Motor neuron (in vitro differentiated cells): ENCODE measurements around the gene PFAS. TPM values are rescaled to one million over a fixed set of nuclear protein-coding genes. Genes with fewer than 3 reads are reported as not detected.
"Not testable (repeated sequence)": the region's sequence is repeated elsewhere in the genome, so short reads cannot be mapped to it uniquely, and the experiment has no call there.

ENCODE experiments used
- ATAC-seq, 8 experiments: fragments of 200-7000 bp; cut with Tn5 transposase; replicated peaks in 6 of 8; 2 replicates each; pipeline ENCODE4 v1.8.0; 2021; ENCODE audit warnings: mild to moderate bottlenecking in 8 of 8, moderate library complexity in 8 of 8
- H3K27ac ChIP-seq, 2 donors: fragments of 250-450 bp; sonication (Bioruptor Pico); 2 replicates each; pipeline ENCODE4 v1.9.0; 2021; ENCODE audit warnings: antibody characterized with exemption in 2 of 2, mild to moderate bottlenecking in 2 of 2, moderate library complexity in 1 of 2
- H3K4me1 ChIP-seq, 2 donors: fragments of 250-450 bp; sonication (Bioruptor Pico); replicated peaks in 1 of 2; 2 replicates each; pipeline ENCODE4 v1.6.1; 2021; ENCODE audit warnings: antibody characterized with exemption in 2 of 2, mild to moderate bottlenecking in 2 of 2, moderate library complexity in 1 of 2
- H3K4me3 ChIP-seq, 5 donors: fragments of 250-450 bp; sonication (Bioruptor Pico); 2 replicates each; pipeline ENCODE4 v1.9.0; 2021; ENCODE audit warnings: antibody characterized with exemption in 5 of 5, mild to moderate bottlenecking in 5 of 5, moderate library complexity in 4 of 5
- WGBS, 10 experiments: fragments of 450-650 bp; shearing (Covaris generic); methylation state at CpG; one replicate each; pipeline ENCODE4 v1.0.0; 2022; 5-methylcytosine and 5-hydroxymethylcytosine counted together
- in situ Hi-C, 9 experiments: fragments of 400-800 bp; cut with MboI; loops; one replicate each; pipeline ENCODE4 v1.15.0; 2021; ENCODE audit warnings: low sequenced_read_pairs in 9 of 9, low pct_unique_long_range_greater_than_20kb in 2 of 9; ENCODE audit not compliant: unreplicated experiment in 9 of 9
- total RNA-seq, 8 experiments: library from RNA; unstranded; fragments of 300-600 nt; gene quantifications; 2 replicates each; pipeline versions ENCODE4 v1.2.3 to v1.2.4, GENCODE V29; 2022

Gene PFAS
- total RNA-seq, 8 experiments from 2014 or later, result 19.6 to 71.5 (median 28.3) TPM

DNA sequence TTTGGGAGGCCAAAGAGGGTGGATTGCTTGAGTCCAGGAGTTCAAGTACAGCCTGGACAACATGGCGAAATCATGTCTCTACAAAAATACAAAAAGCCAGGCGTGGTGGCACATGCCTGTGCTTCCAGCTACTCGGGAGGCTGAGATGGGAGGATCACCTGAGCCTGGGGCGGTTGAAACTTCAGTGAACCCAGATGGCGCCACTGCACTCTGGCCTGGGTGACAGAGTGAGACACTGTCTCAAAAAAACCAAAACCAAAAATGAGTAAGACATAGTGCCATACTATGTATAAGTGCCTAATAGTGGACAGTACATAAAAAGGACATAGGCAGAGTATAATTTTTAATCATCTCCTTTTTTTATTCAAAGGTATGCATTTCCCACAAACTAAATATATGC, 5.3 kb upstream of the PFAS start:
- in situ Hi-C loops, result no loop called here
- Histone ChIP-seq H3K4me1 (no peaks in the 10 kb centered on the region), H3K4me3 (no peak overlapping the region), H3K27ac (no peak overlapping the region)
- 89 to 100% (median 94%) methylated on average over 2 to 5 of the region's 5 CpGs; no CpG with 5 or more reads in 2 of the 10 experiments for WGBS, 10 experiments
- ATAC-seq, result no peak

DNA sequence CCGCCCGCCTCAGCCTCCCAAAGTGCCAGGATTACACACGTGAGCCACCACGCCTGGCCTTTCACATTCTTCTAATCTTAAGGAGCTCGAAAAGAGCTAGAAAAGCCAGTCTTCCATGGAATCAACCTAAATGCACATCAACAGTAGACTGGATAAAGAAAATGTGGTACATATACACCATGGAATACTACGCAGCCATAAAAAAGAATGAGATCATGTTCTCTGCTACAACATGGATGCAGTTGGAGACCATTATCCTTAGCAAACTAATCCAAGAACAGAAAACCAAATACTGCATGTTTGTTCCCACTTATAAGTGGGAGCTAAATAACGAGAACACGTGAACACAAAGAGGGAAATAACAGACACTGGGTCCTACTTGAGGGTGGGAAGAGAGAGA, 4.3 kb upstream of the PFAS start:
- H3K4me1 ChIP-seq, result peaks cover under 1 to 1% of the 10 kb centered on the region in 2 donors
- WGBS, 10 experiments, result 88 to 100% (median 100%) methylated on average over 2 to 6 of the region's 8 CpGs; no CpG with 5 or more reads in 1 of the 10 experiments
- H3K4me3 ChIP-seq, result no peak overlapping the region
- no peak overlapping the region for H3K27ac ChIP-seq
- no peak for ATAC-seq
- in situ Hi-C loops, result no loop called here

DNA sequence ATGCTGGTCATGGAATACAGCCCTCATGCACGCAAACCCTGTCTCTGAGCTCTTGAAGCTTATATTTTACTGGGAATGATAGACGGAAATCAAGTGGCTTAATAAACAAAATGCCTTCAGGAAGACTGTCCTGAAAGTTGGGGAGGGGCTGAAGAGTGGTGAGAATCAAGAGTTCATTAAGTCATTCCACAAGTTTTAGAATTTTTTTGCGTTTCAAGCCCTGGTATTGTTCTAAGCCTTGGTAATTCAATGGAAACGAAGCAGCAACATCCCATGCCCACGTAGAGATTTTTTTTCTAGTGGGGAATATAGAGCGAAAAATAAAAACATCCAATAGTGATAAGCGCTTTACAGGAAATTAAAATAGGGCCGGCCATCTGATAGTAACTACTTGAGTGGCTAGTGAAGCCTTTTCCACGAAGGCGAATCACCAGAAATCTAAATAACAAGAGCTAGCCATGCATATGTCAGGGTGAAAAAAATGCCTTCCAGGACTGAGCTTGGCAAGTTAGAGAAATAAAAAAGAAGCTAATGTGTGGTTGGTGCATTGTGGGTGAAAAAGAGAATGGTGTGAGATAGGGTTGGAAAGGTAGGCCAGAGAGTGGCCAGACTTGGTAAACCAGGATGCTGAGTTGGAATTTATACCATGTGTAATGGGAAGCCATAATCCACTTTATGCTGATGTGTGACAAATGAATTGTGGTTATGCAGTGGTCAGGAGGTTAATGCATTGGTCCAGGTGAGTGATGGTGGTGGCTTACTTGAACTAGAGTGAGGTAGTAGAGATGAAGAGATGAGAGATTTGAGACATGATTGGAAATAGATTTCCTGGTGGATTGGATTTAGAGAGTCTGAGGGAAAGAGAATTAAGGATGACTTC, 772 bp downstream of the PFAS start:
- in situ Hi-C loops, result no loop called here
- H3K4me3 ChIP-seq, result peak overlapping the region; percentile 52 to 83 (median 69)
- H3K27ac ChIP-seq, result peak overlapping the region; percentile 90 to 93
- ATAC-seq, result no peak
- WGBS, 10 experiments, result 0 to 17% (median 6%) methylated on average over 1 to 9 of the region's 10 CpGs
- peaks cover 6 to 7% of the 10 kb centered on the region in 2 donors for H3K4me1 ChIP-seq

DNA sequence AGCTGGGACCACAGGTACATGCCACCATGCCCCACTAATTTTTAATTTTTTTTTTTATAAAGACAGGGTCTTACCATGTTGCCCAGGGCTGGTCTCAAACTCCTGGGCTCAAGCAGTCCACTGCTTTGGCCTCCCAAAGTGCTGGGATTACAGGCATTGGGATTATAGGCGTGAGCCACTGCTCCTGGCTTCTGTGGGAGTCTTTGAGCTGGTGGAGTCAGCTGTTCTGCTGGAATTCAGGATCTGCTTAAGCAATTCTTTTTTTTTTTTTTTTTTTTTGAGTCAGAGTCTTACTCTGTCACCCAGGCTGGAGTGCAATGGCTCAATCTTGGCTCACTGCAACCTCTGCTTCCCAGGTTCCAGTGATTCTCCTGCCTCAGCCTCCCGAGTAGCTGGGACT, 2.3 kb downstream of the PFAS start:
- H3K4me1 ChIP-seq, H3K27ac ChIP-seq, in situ Hi-C loops, H3K4me3 ChIP-seq, ATAC-seq: not testable (repeated sequence)
- 90 to 100% (median 100%) methylated on average over 1 to 2 of the region's 2 CpGs; no CpG with 5 or more reads in 6 of the 10 experiments for WGBS, 10 experiments

DNA sequence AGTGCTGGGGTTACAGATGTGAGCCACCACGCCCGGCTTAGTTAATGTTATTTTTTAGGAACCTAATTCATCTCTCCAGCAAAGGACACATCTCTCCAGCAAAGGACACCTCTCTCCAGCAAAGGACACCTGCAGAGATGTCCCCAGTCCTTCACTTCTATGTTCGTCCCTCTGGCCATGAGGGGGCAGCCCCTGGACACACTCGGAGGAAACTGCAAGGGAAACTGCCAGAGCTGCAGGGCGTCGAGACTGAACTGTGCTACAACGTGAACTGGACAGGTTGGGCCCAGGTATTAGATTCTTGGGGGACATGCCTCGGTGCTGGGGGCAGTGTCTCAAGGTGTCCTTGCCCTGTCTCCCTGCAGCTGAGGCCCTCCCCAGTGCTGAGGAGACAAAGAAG, 4.7 kb downstream of the PFAS start:
- ATAC-seq, result no peak
- in situ Hi-C loops, result no loop called here
- Histone ChIP-seq H3K27ac (no peak overlapping the region), H3K4me1 (peaks cover 6 to 7% of the 10 kb centered on the region in 2 donors), H3K4me3 (no peak overlapping the region)
- WGBS, 10 experiments, result 40 to 100% (median 91%) methylated on average over 1 to 5 of the region's 8 CpGs; no CpG with 5 or more reads in 7 of the 10 experiments

DNA sequence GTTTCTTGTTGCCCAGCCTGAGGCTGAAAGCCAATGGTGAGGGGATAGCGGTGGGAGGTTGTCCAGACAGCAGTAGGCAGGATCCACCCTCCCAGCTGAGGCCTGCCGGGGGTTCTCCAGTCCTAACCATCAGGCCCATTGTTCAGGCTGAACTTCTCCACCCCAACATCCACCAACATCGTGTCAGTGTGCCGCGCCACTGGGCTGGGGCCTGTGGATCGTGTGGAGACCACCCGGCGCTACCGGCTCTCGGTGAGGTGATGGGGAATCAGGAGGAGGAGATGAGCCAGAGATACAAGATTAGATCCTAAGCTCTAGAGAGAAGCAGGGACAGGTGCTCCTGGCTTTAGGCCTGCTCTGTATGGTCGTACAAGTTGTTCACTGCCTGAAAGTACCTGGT, 5.8 kb downstream of the PFAS start:
- H3K4me3 ChIP-seq, result no peak overlapping the region
- in situ Hi-C loops, result no loop called here
- 80 to 100% (median 95%) methylated on average over 1 to 11 of the region's 11 CpGs; no CpG with 5 or more reads in 3 of the 10 experiments for WGBS, 10 experiments
- H3K27ac ChIP-seq, result no peak overlapping the region
- peaks cover 4 to 5% of the 10 kb centered on the region in 2 donors for H3K4me1 ChIP-seq
- ATAC-seq, result no peak

DNA sequence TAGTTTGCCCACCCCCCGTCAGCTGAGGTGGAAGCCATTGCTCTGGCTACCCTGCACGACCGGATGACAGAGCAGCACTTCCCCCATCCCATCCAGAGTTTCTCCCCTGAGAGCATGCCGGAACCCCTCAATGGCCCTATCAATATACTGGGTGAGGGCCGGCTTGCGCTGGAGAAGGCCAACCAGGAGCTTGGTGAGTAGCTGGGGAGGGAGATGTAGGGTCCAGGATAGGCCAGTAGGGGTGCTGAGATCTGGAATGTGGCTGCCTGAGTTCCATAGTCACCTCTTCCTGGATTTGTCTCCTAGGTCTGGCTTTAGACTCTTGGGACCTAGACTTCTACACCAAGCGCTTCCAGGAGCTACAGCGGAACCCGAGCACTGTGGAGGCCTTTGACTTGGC, 6.4 kb downstream of the PFAS start:
- H3K4me1 ChIP-seq, result no peaks in the 10 kb centered on the region
- no peak overlapping the region for H3K4me3 ChIP-seq
- peak in 1 of 8 experiments; percentile 50 for ATAC-seq
- no peak overlapping the region for H3K27ac ChIP-seq
- in situ Hi-C loops, result no loop called here
- WGBS, 10 experiments, result 100% methylated on average over 3 of the region's 9 CpGs; no CpG with 5 or more reads in 8 of the 10 experiments

DNA sequence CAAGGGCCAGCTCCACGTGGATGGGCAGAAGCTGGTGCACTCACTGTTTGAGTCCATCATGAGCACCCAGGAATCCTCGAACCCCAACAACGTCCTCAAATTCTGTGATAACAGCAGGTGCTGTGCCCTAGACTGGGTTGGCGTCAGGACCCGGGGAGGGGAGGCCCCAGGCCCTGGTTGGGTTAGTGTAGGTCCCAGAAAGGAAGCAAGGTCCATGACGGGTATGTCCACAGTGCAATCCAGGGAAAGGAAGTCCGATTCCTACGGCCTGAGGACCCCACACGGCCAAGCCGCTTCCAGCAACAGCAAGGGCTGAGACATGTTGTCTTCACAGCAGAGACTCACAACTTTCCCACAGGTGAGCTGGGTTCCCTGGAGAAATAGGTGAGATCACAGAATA, 7.2 kb downstream of the PFAS start:
- ATAC-seq, result no peak
- in situ Hi-C loops, result no loop called here
- H3K27ac ChIP-seq, result no peak overlapping the region
- WGBS, 10 experiments, result 87 to 94% (median 91%) methylated on average over 2 to 7 of the region's 10 CpGs; no CpG with 5 or more reads in 4 of the 10 experiments
- no peaks in the 10 kb centered on the region for H3K4me1 ChIP-seq
- H3K4me3 ChIP-seq, result no peak overlapping the region

DNA sequence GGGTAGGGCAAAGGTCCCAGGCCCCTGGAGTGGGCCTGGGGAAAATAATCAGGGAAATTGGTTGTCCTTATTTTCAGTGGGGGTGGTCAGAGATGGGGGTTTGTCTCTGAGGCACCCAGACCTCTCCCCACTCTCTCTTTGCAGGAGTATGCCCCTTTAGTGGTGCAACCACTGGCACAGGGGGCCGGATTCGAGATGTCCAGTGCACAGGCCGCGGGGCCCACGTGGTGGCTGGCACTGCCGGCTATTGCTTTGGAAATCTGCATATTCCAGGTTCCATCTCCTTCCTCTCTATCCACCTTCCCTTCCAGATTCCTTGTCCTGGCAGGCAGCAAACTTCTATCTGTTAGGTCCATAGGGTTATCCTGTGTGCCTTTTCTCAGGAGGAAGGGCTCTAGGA, 7.6 kb downstream of the PFAS start:
- Histone ChIP-seq H3K27ac (no peak overlapping the region), H3K4me1 (no peaks in the 10 kb centered on the region), H3K4me3 (no peak overlapping the region)
- 100% methylated on average over 1 of the region's 6 CpGs; no CpG with 5 or more reads in 8 of the 10 experiments for WGBS, 10 experiments
- in situ Hi-C loops, result no loop called here
- no peak for ATAC-seq

DNA sequence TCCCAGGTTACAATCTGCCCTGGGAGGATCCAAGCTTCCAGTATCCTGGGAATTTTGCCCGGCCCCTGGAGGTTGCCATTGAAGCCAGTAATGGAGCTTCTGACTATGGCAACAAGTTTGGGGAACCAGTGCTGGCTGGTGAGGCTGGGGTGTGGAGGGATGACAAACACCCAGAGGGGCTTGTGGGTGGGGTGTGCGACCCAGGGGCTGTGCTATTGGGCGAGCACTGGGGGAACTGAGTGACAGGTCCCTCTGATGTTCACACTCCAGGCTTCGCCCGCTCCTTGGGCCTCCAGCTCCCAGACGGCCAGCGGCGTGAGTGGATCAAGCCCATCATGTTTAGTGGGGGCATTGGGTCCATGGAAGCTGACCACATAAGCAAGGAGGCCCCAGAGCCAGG, 8.7 kb downstream of the PFAS start:
- H3K4me1 ChIP-seq, result no peaks in the 10 kb centered on the region
- no CpG with 5 or more reads among the region's 8 CpGs for WGBS, 10 experiments
- no peak overlapping the region for H3K4me3 ChIP-seq
- in situ Hi-C loops, result no loop called here
- no peak for ATAC-seq
- H3K27ac ChIP-seq, result no peak overlapping the region

DNA sequence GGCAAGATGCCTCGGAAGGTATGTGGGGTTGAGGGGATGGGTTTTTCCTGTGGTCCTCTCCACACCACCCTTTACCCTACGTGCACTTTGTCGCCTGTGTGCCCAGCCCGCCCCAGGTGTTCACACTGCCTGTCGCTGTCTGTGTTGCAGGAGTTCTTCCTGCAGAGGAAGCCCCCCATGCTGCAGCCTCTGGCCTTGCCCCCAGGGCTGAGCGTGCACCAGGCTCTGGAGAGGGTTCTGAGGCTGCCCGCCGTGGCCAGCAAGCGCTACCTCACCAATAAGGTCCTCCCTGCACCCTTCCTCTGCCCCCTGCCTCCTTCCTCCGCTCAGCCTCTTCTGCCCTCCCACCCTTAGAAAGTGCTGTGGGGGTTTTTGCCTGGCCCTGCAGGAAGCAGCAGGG, 15.2 kb downstream of the PFAS start:
- H3K4me1 ChIP-seq, result no peaks in the 10 kb centered on the region
- ATAC-seq, result no peak
- H3K27ac ChIP-seq, result no peak overlapping the region
- 87 to 97% methylated on average over 3 to 5 of the region's 10 CpGs; no CpG with 5 or more reads in 8 of the 10 experiments for WGBS, 10 experiments
- in situ Hi-C loops, result no loop called here
- H3K4me3 ChIP-seq, result no peak overlapping the region

DNA sequence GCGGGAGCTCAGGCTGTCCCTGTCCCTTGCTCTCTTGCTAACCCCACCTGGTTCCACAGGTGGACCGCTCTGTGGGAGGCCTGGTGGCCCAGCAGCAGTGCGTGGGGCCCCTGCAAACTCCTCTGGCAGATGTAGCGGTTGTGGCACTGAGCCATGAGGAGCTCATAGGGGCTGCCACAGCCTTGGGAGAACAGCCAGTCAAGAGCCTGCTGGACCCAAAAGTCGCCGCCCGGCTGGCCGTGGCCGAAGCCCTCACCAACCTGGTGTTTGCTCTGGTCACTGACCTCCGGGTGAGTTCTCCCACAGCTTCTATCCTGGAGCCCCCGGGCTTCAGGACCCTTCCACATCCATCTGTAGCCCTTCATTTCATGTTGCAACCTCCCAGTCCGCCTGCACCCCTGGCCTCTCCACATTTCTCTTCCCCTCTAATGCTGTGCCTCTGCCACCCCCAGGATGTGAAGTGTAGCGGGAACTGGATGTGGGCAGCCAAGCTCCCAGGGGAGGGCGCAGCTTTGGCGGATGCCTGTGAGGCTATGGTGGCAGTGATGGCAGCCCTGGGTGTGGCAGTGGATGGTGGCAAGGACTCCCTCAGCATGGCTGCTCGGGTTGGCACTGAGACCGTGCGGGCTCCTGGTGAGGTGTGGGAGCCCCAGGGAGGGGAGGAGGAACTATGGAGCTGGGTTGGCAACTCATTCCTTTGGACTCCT, 15.9 kb downstream of the PFAS start:
- WGBS, 10 experiments, result 80 to 93% (median 88%) methylated on average over 1 to 9 of the region's 18 CpGs; no CpG with 5 or more reads in 6 of the 10 experiments

More for the DNA sequence above, 15.9 kb downstream of the PFAS start:
- peak in 1 of 8 experiments; percentile 9 for ATAC-seq
- H3K27ac ChIP-seq, result no peak overlapping the region
- no peak overlapping the region for H3K4me3 ChIP-seq
- H3K4me1 ChIP-seq, result no peaks in the 10 kb centered on the region
- in situ Hi-C loops, result no loop called here
